Colonic mucosa (tissue), 4 donors: ENCODE data around the gene GABBR2. TPM values are rescaled to one million over a fixed set of nuclear protein-coding genes. Genes with fewer than 3 reads are reported as not detected.

Experiments used
- DNase-seq: peaks from one replicate; pipeline ENCODE4 v3.0.0-alpha.2; 2020
- H3K27ac ChIP-seq: fragments of 200-600 bp; one replicate; pipeline ENCODE4 v1.8.0; 2021
- H3K27me3 ChIP-seq: fragments of 200-600 bp; one replicate; pipeline ENCODE4 v1.8.0; 2021
- H3K36me3 ChIP-seq: fragments of 200-600 bp; one replicate; pipeline ENCODE4 v1.8.0; 2021
- H3K4me1 ChIP-seq: fragments of 200-600 bp; one replicate; pipeline ENCODE4 v1.8.0; 2021; ENCODE audit warnings: mild to moderate bottlenecking
- H3K4me3 ChIP-seq: fragments of 200-600 bp; one replicate; pipeline ENCODE4 v1.8.0; 2021
- H3K9ac ChIP-seq, 2 donors: one replicate each; pipeline ENCODE4 v1.7.0; 2013; ENCODE audit warnings: control low read depth in 2 of 2, low read depth in 2 of 2, low read length in 2 of 2
- H3K9me3 ChIP-seq: fragments of 200-600 bp; one replicate; pipeline ENCODE4 v1.8.0; 2021
- CTCF ChIP-seq: fragments of 200-600 bp; IDR thresholded peaks from one replicate; pipeline ENCODE4 v1.8.0; 2022; ENCODE audit warnings: antibody characterized with exemption, mild to moderate bottlenecking
- intact Hi-C: fragments of 100-400 bp; cut with DNase I; formaldehyde crosslinking; loops from one replicate; pipeline ENCODE4 v1.14.1; 2022
- total RNA-seq, 2 donors: library from RNA; stranded (reverse); fragmentation: NEBNext Ultra II Directional in 1 of 2; extraction: Animal tissue kit (Norgen Biotek cat#: 25700) in 1 of 2; gene quantifications; one replicate each; pipeline ENCODE4 v1.2.1, GENCODE V29; 2021
- donor health status: healthy.
- donor health status: DM: no; HTN: no; CAD: no.
- donor health status: DM: no; HTN: no; CAD: no.

The GABBR2 gene
- total RNA-seq, 2 donors from 2014 or later: 0.05 TPM; not detected in 1

DNA sequence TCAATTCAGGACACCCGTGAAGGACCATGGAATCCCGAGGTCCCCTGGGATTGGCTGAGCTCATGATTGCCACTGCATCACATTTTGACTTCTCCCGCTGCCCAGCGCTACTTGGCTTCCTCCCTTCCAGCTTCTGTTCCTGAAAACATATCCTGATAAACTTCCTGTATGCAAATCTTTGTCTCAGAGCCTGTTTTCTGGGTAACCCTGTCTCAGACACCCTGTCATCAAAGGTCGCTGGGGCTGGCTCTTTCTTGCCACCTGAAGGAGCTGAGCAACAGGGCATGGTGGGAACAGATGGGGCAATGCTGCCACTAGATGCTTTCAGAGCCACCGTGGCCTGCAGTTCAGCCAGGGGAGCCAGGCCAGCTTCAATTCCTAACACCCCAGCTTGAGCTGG lies 299.0 kb downstream of the GABBR2 start:
- TF ChIP-seq CTCF: no peak
- Histone ChIP-seq H3K9me3 (no peaks in the 10 kb centered on the region), H3K27ac (no peak overlapping the region), H3K4me1 (no peaks in the 10 kb centered on the region), H3K4me3 (no peak overlapping the region), H3K36me3 (no peaks in the 10 kb centered on the region), H3K9ac (no peak overlapping the region), H3K27me3 (no peaks in the 10 kb centered on the region)
- no peak for DNase-seq
- intact Hi-C loops: no loop called here

GRCh38 chr9:98406469-98406868 lies 302.3 kb downstream of the GABBR2 start:
- Histone ChIP-seq H3K9ac (no peak overlapping the region), H3K27ac (no peak overlapping the region), H3K9me3 (no peaks in the 10 kb centered on the region), H3K4me1 (no peaks in the 10 kb centered on the region), H3K27me3 (no peaks in the 10 kb centered on the region), H3K4me3 (no peak overlapping the region), H3K36me3 (no peaks in the 10 kb centered on the region)
- intact Hi-C loops: no loop called here
- no peak for DNase-seq
- no peak for TF ChIP-seq CTCF

DNA sequence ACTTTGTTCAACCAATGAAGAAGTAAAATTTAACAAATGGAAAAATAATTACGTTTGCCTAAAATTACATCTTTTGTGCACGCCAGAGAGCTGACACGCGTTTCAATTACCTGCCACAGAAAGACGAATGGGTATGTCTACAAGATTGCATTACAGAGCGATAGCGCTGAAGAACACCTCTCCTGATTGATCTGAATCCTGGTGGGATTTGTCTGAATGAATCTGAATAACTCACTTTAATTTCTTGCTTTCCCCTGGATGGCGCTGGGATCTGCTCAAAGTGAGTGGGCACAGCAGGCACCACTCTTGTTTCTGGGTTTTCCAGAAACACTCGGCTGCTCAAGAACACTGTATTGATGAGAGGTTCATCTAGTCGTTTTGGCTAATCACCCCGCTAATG lies 304.5 kb downstream of the GABBR2 start:
- Histone ChIP-seq H3K9me3 (no peaks in the 10 kb centered on the region), H3K9ac (no peak overlapping the region), H3K4me3 (no peak overlapping the region), H3K27ac (no peak overlapping the region), H3K27me3 (no peaks in the 10 kb centered on the region), H3K4me1 (no peaks in the 10 kb centered on the region), H3K36me3 (no peaks in the 10 kb centered on the region)
- intact Hi-C loops: no loop called here
- DNase-seq: no peak
- no peak for TF ChIP-seq CTCF

- Histone ChIP-seq H3K4me1 (no peaks in the 10 kb centered on the region), H3K27ac (no peak overlapping the region), H3K9ac (no peak overlapping the region), H3K36me3 (no peaks in the 10 kb centered on the region), H3K27me3 (no peaks in the 10 kb centered on the region), H3K9me3 (no peaks in the 10 kb centered on the region), H3K4me3 (no peak overlapping the region)
- DNase-seq: no peak
- no peak for TF ChIP-seq CTCF
- intact Hi-C loops: no loop called here
These were observed 305.0 kb downstream of the GABBR2 start for GRCh38 chr9:98403715-98404114.

DNA sequence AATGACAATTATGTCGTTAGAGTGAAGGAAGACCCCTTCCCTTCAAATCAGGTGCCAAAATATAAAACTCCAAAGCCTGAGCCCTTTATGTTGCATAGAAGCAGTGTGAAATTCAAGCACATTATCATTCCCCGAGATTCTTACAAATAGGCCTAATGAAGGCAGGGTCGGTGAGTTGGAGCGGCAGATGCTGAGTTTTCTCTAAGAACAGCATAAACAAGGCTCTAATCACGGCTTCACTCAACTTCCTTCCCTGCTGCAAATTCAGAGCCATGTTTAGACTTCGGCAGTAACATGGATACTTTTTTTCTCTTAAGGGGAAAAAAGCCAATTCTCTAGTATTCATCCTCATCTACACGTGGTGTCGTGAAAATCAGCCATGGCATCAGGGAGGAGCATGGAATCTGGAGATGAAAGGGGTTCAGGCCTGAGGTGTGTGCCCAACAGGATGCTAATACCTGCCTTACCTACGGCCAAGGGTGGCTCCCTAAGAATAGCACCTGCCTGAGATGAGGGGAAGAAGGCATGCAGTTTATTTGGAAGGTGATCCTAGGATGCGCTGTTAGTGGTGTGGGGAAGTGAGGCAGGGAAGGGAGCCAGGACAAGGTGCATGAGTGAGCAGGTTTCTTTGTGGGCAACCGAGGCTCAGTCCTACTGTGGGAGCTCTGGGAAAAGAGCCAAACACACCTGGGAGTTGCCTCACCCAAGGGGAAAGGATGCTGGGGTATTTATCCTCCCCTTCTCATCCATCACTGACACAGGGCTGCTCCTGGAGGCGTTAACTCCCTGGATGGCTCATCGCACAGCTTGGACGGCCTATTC lies 306.5 kb downstream of the GABBR2 start:
- DNase-seq: no peak
- Histone ChIP-seq H3K9ac (no peak overlapping the region), H3K27ac (no peak overlapping the region), H3K9me3 (no peaks in the 10 kb centered on the region), H3K4me3 (no peak overlapping the region), H3K27me3 (no peaks in the 10 kb centered on the region), H3K4me1 (no peaks in the 10 kb centered on the region), H3K36me3 (no peaks in the 10 kb centered on the region)
- no peak for TF ChIP-seq CTCF
- intact Hi-C loops: no loop called here
